Limb (tissue), 2 donors: ENCODE results near the gene ADK.
A peak's percentile ranks its signal among the peaks of the same experiment; 100 is the strongest.

ENCODE experiments used
- DNase-seq, 2 donors: peaks; one replicate each; pipeline ENCODE4 v3.0.0-alpha.2; 2016; ENCODE audit errors: extremely low spot score in 2 of 2

ADK gene

GRCh38 chr10:74652664-74653063 is 501.6 kb downstream of the ADK start:
- no peak for DNase-seq

- DNase-seq: no peak
These were observed 507.5 kb downstream of the ADK start for GRCh38 chr10:74658511-74658910.

- DNase-seq: no peak
These were observed 511.6 kb downstream of the ADK start for GRCh38 chr10:74662635-74663034.

- no peak for DNase-seq
These were observed 518.2 kb downstream of the ADK start for GRCh38 chr10:74669210-74669609.

GRCh38 chr10:74671716-74672115 is 520.7 kb downstream of the ADK start:
- DNase-seq: no peak

- no peak for DNase-seq
These were observed 521.6 kb downstream of the ADK start for GRCh38 chr10:74672430-74673165.

- no peak for DNase-seq
These were observed 523.9 kb downstream of the ADK start for GRCh38 chr10:74674927-74675326.

- DNase-seq: no peak
These were observed 524.5 kb downstream of the ADK start for GRCh38 chr10:74675484-74675883.

GRCh38 chr10:74677951-74678350 is 526.9 kb downstream of the ADK start:
- no peak for DNase-seq

- DNase-seq: no peak
These were observed 531.1 kb downstream of the ADK start for GRCh38 chr10:74681917-74682627.

GRCh38 chr10:74683067-74683466 is 532.0 kb downstream of the ADK start:
- no peak for DNase-seq

- DNase-seq: no peak
These were observed 532.8 kb downstream of the ADK start for GRCh38 chr10:74683621-74684364.

GRCh38 chr10:74684462-74684861 is 533.4 kb downstream of the ADK start:
- DNase-seq: no peak

- no peak for DNase-seq
These were observed 534.5 kb downstream of the ADK start for GRCh38 chr10:74685564-74685963.

- no peak for DNase-seq
These were observed 539.4 kb downstream of the ADK start for GRCh38 chr10:74690393-74690792.

- DNase-seq: no peak
These were observed 540.1 kb downstream of the ADK start for GRCh38 chr10:74691164-74691563.

- DNase-seq: peak in 1 of 2 donors; percentile 83
These were observed 553.8 kb downstream of the ADK start for GRCh38 chr10:74704629-74705357.

- no peak for DNase-seq
These were observed 554.4 kb downstream of the ADK start for GRCh38 chr10:74705358-74705980.

GRCh38 chr10:74706966-74707365 is 555.9 kb downstream of the ADK start:
- DNase-seq: no peak

GRCh38 chr10:74708246-74708645 is 557.2 kb downstream of the ADK start:
- no peak for DNase-seq

- DNase-seq: no peak
These were observed 567.2 kb downstream of the ADK start for GRCh38 chr10:74718208-74718607.
